Gastrocnemius medialis (tissue), 4 donors: ENCODE results near the gene HNRNPD. TPM values are rescaled to one million over a fixed set of nuclear protein-coding genes. Genes with fewer than 3 reads are reported as not detected.
"Not testable (repeated sequence)": the region's sequence is repeated elsewhere in the genome, so short reads cannot be mapped to it uniquely, and the experiment has no call there.

Source experiments
- ATAC-seq, 2 donors: fragments of 150-250 bp; one replicate each; pipeline ENCODE4 v1.9.1; 2016
- DNase-seq, 2 donors: peaks; one replicate each; pipeline ENCODE4 v3.0.0-alpha.2; 2019
- H3K27ac ChIP-seq, 4 donors: fragments of 200-600 bp; sonication (generic); 1 replicate in 1 of 4; 2 replicates in 3 of 4; pipeline ENCODE4 v1.5.1; 2016 to 2018; ENCODE audit warnings: mild to moderate bottlenecking in 2 of 4, moderate library complexity in 1 of 4
- H3K27me3 ChIP-seq, 3 donors: fragments of 200-600 bp; sonication (generic) in 2 of 3; 1 replicate in 1 of 3; 2 replicates in 2 of 3; pipeline versions ENCODE4 v1.5.1 to v1.6.0; 2016 to 2019; ENCODE audit warnings: mild to moderate bottlenecking in 1 of 3, moderate library complexity in 1 of 3
- H3K36me3 ChIP-seq, 2 donors: fragments of 200-600 bp; sonication (generic) in 1 of 2; one replicate each; pipeline ENCODE4 v1.5.1; 2017 to 2018
- H3K4me1 ChIP-seq, 2 donors: fragments of 200-600 bp; sonication (generic) in 1 of 2; one replicate each; pipeline ENCODE4 v1.5.1; 2016 to 2017; ENCODE audit warnings: mild to moderate bottlenecking in 2 of 2
- H3K4me3 ChIP-seq, 4 donors: fragments of 200-600 bp; sonication (generic) in 3 of 4; 1 replicate in 1 of 4; 2 replicates in 3 of 4; pipeline ENCODE4 v1.5.1; 2016 to 2019; ENCODE audit warnings: mild to moderate bottlenecking in 2 of 4
- H3K9me3 ChIP-seq, 3 donors: fragments of 200-600 bp; sonication (generic) in 2 of 3; 1 replicate in 1 of 3; 2 replicates in 2 of 3; pipeline ENCODE4 v1.5.1; 2016 to 2019
- POLR2A ChIP-seq, 2 donors: fragments of 450-650 bp; IDR thresholded peaks; one replicate each; pipeline ENCODE4 v1.6.1; 2017; ENCODE audit warnings: antibody characterized with exemption in 2 of 2, mild to moderate bottlenecking in 2 of 2, moderate library complexity in 2 of 2
- in situ Hi-C, 4 donors: fragments of 200-750 bp; cut with MboI; loops; one replicate each; pipeline versions ENCODE4 v1.15.0 to v1.8.0; 2017; ENCODE audit warnings: low sequenced_read_pairs in 4 of 4
- intact Hi-C: fragments of 100-400 bp; cut with DNase I; formaldehyde crosslinking; loops from one replicate; pipeline ENCODE4 v1.15.1; 2023; ENCODE audit warnings: low total_unique reads
- total RNA-seq, 4 donors: library from RNA; depleted of rRNA; stranded (reverse); fragments of >200 nt; gene quantifications; one replicate each; pipeline versions ENCODE4 v1.1.0 to v1.2.3, GENCODE V29; 2016
- TF ChIP-seq, protein P1 (sequence below), 5 experiments: fragments of 450-650 bp in 3 of 5; fragments of 200-600 bp in 2 of 5; sonication (generic) in 2 of 5; IDR thresholded peaks in 4 of 5; conservative IDR thresholded peaks in 1 of 5; 1 replicate in 4 of 5; 2 replicates in 1 of 5; pipeline ENCODE4 v1.5.1; 2016 to 2019; ENCODE audit warnings: antibody characterized with exemption in 5 of 5, mild to moderate bottlenecking in 3 of 5, moderate library complexity in 3 of 5

Gene HNRNPD
- total RNA-seq, 4 donors from 2014 or later, result 26.9 to 46.0 (median 37.4) TPM

- in situ Hi-C loops, result no loop called here
- H3K9me3 ChIP-seq, result no peaks in the 10 kb centered on the region
Observed at GRCh38 chr4:82415922-82416365, 42.2 kb upstream of the HNRNPD start.

DNA sequence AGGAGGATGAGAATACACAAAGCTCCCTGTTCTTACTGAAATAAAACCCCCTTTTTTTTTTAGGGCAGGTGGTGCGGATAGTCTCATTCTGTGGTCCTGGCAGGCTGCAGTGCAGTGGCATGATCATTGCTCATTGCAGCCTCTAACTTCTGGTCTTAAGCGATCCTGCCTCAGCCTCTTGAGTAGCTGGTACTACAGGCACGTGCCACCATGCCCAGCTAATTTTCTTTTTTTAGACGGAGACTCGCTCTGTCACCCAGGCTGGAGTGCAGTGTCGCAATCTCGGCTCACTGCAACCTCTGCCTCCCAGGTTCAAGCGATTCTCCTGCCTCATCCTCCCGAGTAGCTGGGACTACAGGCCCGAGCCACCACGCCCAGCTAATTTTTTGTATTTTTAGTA is 41.3 kb upstream of the HNRNPD start:
- DNase-seq, H3K4me3 ChIP-seq, H3K4me1 ChIP-seq, intact Hi-C loops, in situ Hi-C loops, H3K27me3 ChIP-seq, H3K27ac ChIP-seq, H3K9me3 ChIP-seq, H3K36me3 ChIP-seq, ATAC-seq: not testable (repeated sequence)

More at GRCh38 chr4:82415922-82416365, 42.2 kb upstream of the HNRNPD start:
- H3K27me3 ChIP-seq, result no peaks in the 10 kb centered on the region
- intact Hi-C loops, result no loop called here
- DNase-seq (no peak), ATAC-seq (no peak)
- H3K27ac ChIP-seq, result no peak overlapping the region
- no peak for TF ChIP-seq POLR2A (IDR thresholded peaks at IDR 0.05)
- TF ChIP-seq, protein P1, sequence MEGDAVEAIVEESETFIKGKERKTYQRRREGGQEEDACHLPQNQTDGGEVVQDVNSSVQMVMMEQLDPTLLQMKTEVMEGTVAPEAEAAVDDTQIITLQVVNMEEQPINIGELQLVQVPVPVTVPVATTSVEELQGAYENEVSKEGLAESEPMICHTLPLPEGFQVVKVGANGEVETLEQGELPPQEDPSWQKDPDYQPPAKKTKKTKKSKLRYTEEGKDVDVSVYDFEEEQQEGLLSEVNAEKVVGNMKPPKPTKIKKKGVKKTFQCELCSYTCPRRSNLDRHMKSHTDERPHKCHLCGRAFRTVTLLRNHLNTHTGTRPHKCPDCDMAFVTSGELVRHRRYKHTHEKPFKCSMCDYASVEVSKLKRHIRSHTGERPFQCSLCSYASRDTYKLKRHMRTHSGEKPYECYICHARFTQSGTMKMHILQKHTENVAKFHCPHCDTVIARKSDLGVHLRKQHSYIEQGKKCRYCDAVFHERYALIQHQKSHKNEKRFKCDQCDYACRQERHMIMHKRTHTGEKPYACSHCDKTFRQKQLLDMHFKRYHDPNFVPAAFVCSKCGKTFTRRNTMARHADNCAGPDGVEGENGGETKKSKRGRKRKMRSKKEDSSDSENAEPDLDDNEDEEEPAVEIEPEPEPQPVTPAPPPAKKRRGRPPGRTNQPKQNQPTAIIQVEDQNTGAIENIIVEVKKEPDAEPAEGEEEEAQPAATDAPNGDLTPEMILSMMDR (IDR thresholded peaks at IDR 0.05 in 4 of 5, conservative IDR thresholded peaks at IDR 0.05 in 1 of 5), result no peak
- no peak overlapping the region for H3K4me3 ChIP-seq
- H3K36me3 ChIP-seq, result no peaks in the 10 kb centered on the region
- no peaks in the 10 kb centered on the region for H3K4me1 ChIP-seq

DNA sequence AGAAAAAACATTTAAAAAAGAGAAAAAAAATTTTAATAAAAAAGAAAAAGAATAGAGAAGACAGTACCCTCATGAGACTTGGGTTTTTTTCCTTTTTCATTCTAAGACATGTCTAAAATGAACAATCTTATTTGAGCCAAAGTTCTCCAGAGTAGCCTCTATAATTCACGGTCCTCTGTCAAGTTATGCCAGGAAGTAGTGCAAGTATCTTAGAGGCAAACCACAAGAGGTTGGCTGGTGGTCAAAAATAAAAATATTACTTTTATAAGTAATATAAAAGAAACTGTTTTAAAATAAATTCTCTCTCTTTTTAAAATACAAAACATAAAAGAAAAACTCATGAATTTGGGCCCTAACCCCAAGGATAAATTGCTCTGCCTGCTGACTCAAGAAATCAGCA is 29.9 kb upstream of the HNRNPD start:
- Histone ChIP-seq H3K27me3 (no peaks in the 10 kb centered on the region), H3K27ac (no peak overlapping the region), H3K9me3 (no peaks in the 10 kb centered on the region), H3K4me3 (no peak overlapping the region), H3K4me1 (no peaks in the 10 kb centered on the region), H3K36me3 (no peaks in the 10 kb centered on the region)
- DNase-seq (no peak), ATAC-seq (no peak)
- no peak for TF ChIP-seq POLR2A (IDR thresholded peaks at IDR 0.05)
- TF ChIP-seq, protein P1 (IDR thresholded peaks at IDR 0.05 in 4 of 5, conservative IDR thresholded peaks at IDR 0.05 in 1 of 5), result no peak
- intact Hi-C loops, result no loop called here
- in situ Hi-C loops, result no loop called here

DNA sequence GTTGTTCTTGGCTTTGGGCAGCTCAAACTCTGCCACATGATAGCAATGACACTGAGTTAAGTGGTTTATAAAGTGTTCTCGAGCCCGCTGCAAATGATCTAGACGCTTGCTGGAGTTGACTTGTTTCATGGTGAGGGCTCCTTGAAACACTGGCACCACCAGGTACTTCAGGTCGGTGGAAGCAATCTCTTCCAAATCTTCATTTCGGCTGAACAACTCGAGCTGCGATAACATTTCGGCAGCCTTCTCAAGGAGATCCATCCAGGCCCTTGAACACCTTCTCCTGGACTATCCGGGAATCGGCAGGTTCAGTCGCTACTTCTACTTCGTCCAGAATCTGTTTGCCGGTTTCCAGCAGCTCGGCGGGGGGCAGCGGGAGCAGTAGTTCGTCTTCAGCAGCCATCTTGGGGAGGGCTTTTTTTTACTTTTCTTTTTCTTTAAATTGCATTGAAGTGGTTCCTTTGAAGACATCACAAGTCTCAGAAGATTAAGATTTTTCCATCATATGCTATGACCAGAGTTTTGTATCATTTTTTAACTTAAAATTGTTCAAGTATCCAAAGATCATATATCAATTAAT is 28.5 kb upstream of the HNRNPD start:
- no peak for TF ChIP-seq POLR2A (IDR thresholded peaks at IDR 0.05)
- TF ChIP-seq, protein P1 (IDR thresholded peaks at IDR 0.05 in 4 of 5, conservative IDR thresholded peaks at IDR 0.05 in 1 of 5), result no peak
- ATAC-seq, result no peak

DNA sequence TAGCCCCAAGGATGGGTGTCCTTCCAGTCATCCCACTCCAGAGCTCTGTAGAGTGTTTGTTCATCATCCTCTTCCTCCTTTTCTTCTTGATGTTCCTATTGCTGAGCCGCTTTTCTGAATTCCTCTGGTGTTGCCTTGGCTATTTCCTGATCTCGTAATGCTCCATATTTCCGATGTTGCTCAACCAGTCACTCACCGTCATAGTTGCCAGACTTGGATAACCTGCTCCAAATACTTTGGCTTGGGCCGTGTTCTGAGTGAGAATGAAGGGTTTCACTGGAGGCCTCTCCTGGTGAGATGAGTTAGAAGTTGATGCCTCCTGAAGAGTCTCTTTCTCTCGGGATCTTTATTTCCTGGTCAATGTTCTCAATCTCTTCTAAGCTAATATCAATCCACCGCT is 27.8 kb upstream of the HNRNPD start:
- in situ Hi-C loops (no loop called here), intact Hi-C loops (no loop called here)
- Histone ChIP-seq H3K4me1 (no peaks in the 10 kb centered on the region), H3K27me3 (no peaks in the 10 kb centered on the region), H3K4me3 (no peak overlapping the region), H3K36me3 (no peaks in the 10 kb centered on the region), H3K27ac (no peak overlapping the region), H3K9me3 (no peaks in the 10 kb centered on the region)
- DNase-seq, result no peak
- TF ChIP-seq POLR2A (IDR thresholded peaks at IDR 0.05), result no peak
- TF ChIP-seq, protein P1 (IDR thresholded peaks at IDR 0.05 in 4 of 5, conservative IDR thresholded peaks at IDR 0.05 in 1 of 5), result no peak
- ATAC-seq, result no peak

More for the DNA sequence above, 28.5 kb upstream of the HNRNPD start:
- Histone ChIP-seq H3K27me3 (no peaks in the 10 kb centered on the region), H3K36me3 (no peaks in the 10 kb centered on the region), H3K4me1 (no peaks in the 10 kb centered on the region), H3K9me3 (no peaks in the 10 kb centered on the region), H3K27ac (no peak overlapping the region), H3K4me3 (no peak overlapping the region)
- DNase-seq, result no peak
- intact Hi-C loops (no loop called here), in situ Hi-C loops (no loop called here)
